ENCODE measurements around the gene ENDOV.
"Not testable (repeated sequence)": the region's sequence is repeated elsewhere in the genome, so short reads cannot be mapped to it uniquely, and the experiment has no call there.

ENDOV gene

GRCh38 chr17:80402959-80403358 lies 12.0 kb upstream of the ENDOV start:
- Histone ChIP-seq H3K9me3 (ENCODE audit: control insufficient read depth, low read length) (no peaks in the 10 kb centered on the region), H3K4me1 (ENCODE audit: control insufficient read depth, insufficient read depth, low read length) (peaks cover 7% of the 10 kb centered on the region)
- DNase-seq (ENCODE audit: low read depth), result no peak

GRCh38 chr17:80406146-80406545 lies 8.8 kb upstream of the ENDOV start:
- H3K27me3 ChIP-seq (replicated peaks; ENCODE audit: control insufficient read depth, insufficient read depth, low read length), result no peaks in the 10 kb centered on the region
- no peak overlapping the region for H3K4me3 ChIP-seq (ENCODE audit: low read length)
- H3K4me1 ChIP-seq (ENCODE audit: control insufficient read depth, insufficient read depth, low read length), result peaks cover 6% of the 10 kb centered on the region
- no peaks in the 10 kb centered on the region for H3K36me3 ChIP-seq (ENCODE audit: control insufficient read depth, insufficient read depth, low read length, severe bottlenecking)
- DNase-seq (ENCODE audit: low read depth), result no peak
- no peaks in the 10 kb centered on the region for H3K9me3 ChIP-seq (ENCODE audit: control insufficient read depth, low read length)
- no peak overlapping the region for H3K9ac ChIP-seq (ENCODE audit: low read length)

More at GRCh38 chr17:80402959-80403358, 12.0 kb upstream of the ENDOV start:
- H3K27me3 ChIP-seq (replicated peaks; ENCODE audit: control insufficient read depth, insufficient read depth, low read length), result no peaks in the 10 kb centered on the region
- no peak overlapping the region for H3K4me3 ChIP-seq (ENCODE audit: low read length)
- no peak overlapping the region for H3K9ac ChIP-seq (ENCODE audit: low read length)
- no peaks in the 10 kb centered on the region for H3K36me3 ChIP-seq (ENCODE audit: control insufficient read depth, insufficient read depth, low read length, severe bottlenecking)

- not testable (repeated sequence) for H3K9me3 ChIP-seq (ENCODE audit: control insufficient read depth, low read length); H3K9ac ChIP-seq (ENCODE audit: low read length); H3K4me3 ChIP-seq (ENCODE audit: low read length); H3K36me3 ChIP-seq (ENCODE audit: control insufficient read depth, insufficient read depth, low read length, severe bottlenecking); DNase-seq (ENCODE audit: low read depth); H3K27me3 ChIP-seq (replicated peaks; ENCODE audit: control insufficient read depth, insufficient read depth, low read length); H3K4me1 ChIP-seq (ENCODE audit: control insufficient read depth, insufficient read depth, low read length)
Measured at GRCh38 chr17:80407917-80408316, 7.0 kb upstream of the ENDOV start.

GRCh38 chr17:80408872-80409271 lies 6.1 kb upstream of the ENDOV start:
- no peaks in the 10 kb centered on the region for H3K9me3 ChIP-seq (ENCODE audit: control insufficient read depth, low read length)
- peak; percentile 20 for DNase-seq (ENCODE audit: low read depth)
- H3K9ac ChIP-seq (ENCODE audit: low read length), result no peak overlapping the region
- peaks cover 4% of the 10 kb centered on the region for H3K4me1 ChIP-seq (ENCODE audit: control insufficient read depth, insufficient read depth, low read length)
- no peak overlapping the region for H3K4me3 ChIP-seq (ENCODE audit: low read length)
- no peaks in the 10 kb centered on the region for H3K27me3 ChIP-seq (replicated peaks; ENCODE audit: control insufficient read depth, insufficient read depth, low read length)
- no peaks in the 10 kb centered on the region for H3K36me3 ChIP-seq (ENCODE audit: control insufficient read depth, insufficient read depth, low read length, severe bottlenecking)

- H3K27me3 ChIP-seq (replicated peaks; ENCODE audit: control insufficient read depth, insufficient read depth, low read length), result no peaks in the 10 kb centered on the region
- no peaks in the 10 kb centered on the region for H3K9me3 ChIP-seq (ENCODE audit: control insufficient read depth, low read length)
- no peak overlapping the region for H3K4me3 ChIP-seq (ENCODE audit: low read length)
Measured at GRCh38 chr17:80409626-80410025, 5.3 kb upstream of the ENDOV start.

GRCh38 chr17:80410441-80411087 lies 4.4 kb upstream of the ENDOV start:
- H3K4me1 ChIP-seq (ENCODE audit: control insufficient read depth, insufficient read depth, low read length), result peaks cover 11% of the 10 kb centered on the region
- H3K4me3 ChIP-seq (ENCODE audit: low read length); DNase-seq (ENCODE audit: low read depth); H3K27me3 ChIP-seq (replicated peaks; ENCODE audit: control insufficient read depth, insufficient read depth, low read length); H3K9me3 ChIP-seq (ENCODE audit: control insufficient read depth, low read length); H3K9ac ChIP-seq (ENCODE audit: low read length); H3K36me3 ChIP-seq (ENCODE audit: control insufficient read depth, insufficient read depth, low read length, severe bottlenecking): not testable (repeated sequence)

More at GRCh38 chr17:80409626-80410025, 5.3 kb upstream of the ENDOV start:
- Histone ChIP-seq H3K4me1 (ENCODE audit: control insufficient read depth, insufficient read depth, low read length) (peaks cover 11% of the 10 kb centered on the region), H3K36me3 (ENCODE audit: control insufficient read depth, insufficient read depth, low read length, severe bottlenecking) (no peaks in the 10 kb centered on the region), H3K9ac (ENCODE audit: low read length) (no peak overlapping the region)
- DNase-seq (ENCODE audit: low read depth), result no peak

GRCh38 chr17:80413771-80414507 lies 1.0 kb upstream of the ENDOV start:
- Histone ChIP-seq H3K27me3 (replicated peaks; ENCODE audit: control insufficient read depth, insufficient read depth, low read length) (no peaks in the 10 kb centered on the region), H3K4me3 (ENCODE audit: low read length) (peak overlapping the region; percentile 100), H3K36me3 (ENCODE audit: control insufficient read depth, insufficient read depth, low read length, severe bottlenecking) (no peaks in the 10 kb centered on the region), H3K4me1 (ENCODE audit: control insufficient read depth, insufficient read depth, low read length) (peaks cover 16% of the 10 kb centered on the region), H3K9ac (ENCODE audit: low read length) (peak overlapping the region; percentile 96), H3K9me3 (ENCODE audit: control insufficient read depth, low read length) (no peaks in the 10 kb centered on the region)
- peak; percentile 6 for DNase-seq (ENCODE audit: low read depth)

GRCh38 chr17:80414508-80414802 lies 512 bp upstream of the ENDOV start:
- no peaks in the 10 kb centered on the region for H3K27me3 ChIP-seq (replicated peaks; ENCODE audit: control insufficient read depth, insufficient read depth, low read length)
- no peak for DNase-seq (ENCODE audit: low read depth)

GRCh38 chr17:80415626-80416137 lies 715 bp downstream of the ENDOV start:
- DNase-seq (ENCODE audit: low read depth), result no peak
- peak overlapping the region; percentile 100 for H3K4me3 ChIP-seq (ENCODE audit: low read length)
- no peaks in the 10 kb centered on the region for H3K27me3 ChIP-seq (replicated peaks; ENCODE audit: control insufficient read depth, insufficient read depth, low read length)
- H3K36me3 ChIP-seq (ENCODE audit: control insufficient read depth, insufficient read depth, low read length, severe bottlenecking), result peaks cover 9% of the 10 kb centered on the region
- H3K9me3 ChIP-seq (ENCODE audit: control insufficient read depth, low read length), result no peaks in the 10 kb centered on the region
- H3K4me1 ChIP-seq (ENCODE audit: control insufficient read depth, insufficient read depth, low read length), result peaks cover 16% of the 10 kb centered on the region
- H3K9ac ChIP-seq (ENCODE audit: low read length), result peak overlapping the region; percentile 96

More at GRCh38 chr17:80414508-80414802, 512 bp upstream of the ENDOV start:
- peaks cover 2% of the 10 kb centered on the region for H3K36me3 ChIP-seq (ENCODE audit: control insufficient read depth, insufficient read depth, low read length, severe bottlenecking)
- peaks cover 16% of the 10 kb centered on the region for H3K4me1 ChIP-seq (ENCODE audit: control insufficient read depth, insufficient read depth, low read length)
- H3K4me3 ChIP-seq (ENCODE audit: low read length), result peak overlapping the region; percentile 100
- H3K9ac ChIP-seq (ENCODE audit: low read length), result peak overlapping the region; percentile 96
- no peaks in the 10 kb centered on the region for H3K9me3 ChIP-seq (ENCODE audit: control insufficient read depth, low read length)

- no peaks in the 10 kb centered on the region for H3K9me3 ChIP-seq (ENCODE audit: control insufficient read depth, low read length)
- H3K9ac ChIP-seq (ENCODE audit: low read length), result peak overlapping the region; percentile 96
- no peak for DNase-seq (ENCODE audit: low read depth)
- peaks cover 9% of the 10 kb centered on the region for H3K36me3 ChIP-seq (ENCODE audit: control insufficient read depth, insufficient read depth, low read length, severe bottlenecking)
- no peaks in the 10 kb centered on the region for H3K27me3 ChIP-seq (replicated peaks; ENCODE audit: control insufficient read depth, insufficient read depth, low read length)
- peaks cover 16% of the 10 kb centered on the region for H3K4me1 ChIP-seq (ENCODE audit: control insufficient read depth, insufficient read depth, low read length)
- H3K4me3 ChIP-seq (ENCODE audit: low read length), result peak overlapping the region; percentile 100
Measured at GRCh38 chr17:80416260-80416939, 1.4 kb downstream of the ENDOV start.

GRCh38 chr17:80416940-80417293 lies 1.9 kb downstream of the ENDOV start:
- Histone ChIP-seq H3K9me3 (ENCODE audit: control insufficient read depth, low read length) (no peaks in the 10 kb centered on the region), H3K4me1 (ENCODE audit: control insufficient read depth, insufficient read depth, low read length) (peaks cover 16% of the 10 kb centered on the region), H3K4me3 (ENCODE audit: low read length) (no peak overlapping the region), H3K9ac (ENCODE audit: low read length) (no peak overlapping the region), H3K27me3 (replicated peaks; ENCODE audit: control insufficient read depth, insufficient read depth, low read length) (no peaks in the 10 kb centered on the region), H3K36me3 (ENCODE audit: control insufficient read depth, insufficient read depth, low read length, severe bottlenecking) (peaks cover 9% of the 10 kb centered on the region)
- DNase-seq (ENCODE audit: low read depth), result no peak
